Fibroblast of skin of right biceps (primary cell): ENCODE data around the gene NUF2.
A peak's percentile ranks its signal among the peaks of the same experiment; 100 is the strongest.
"Not testable (repeated sequence)": the region's sequence is repeated elsewhere in the genome, so short reads cannot be mapped to it uniquely, and the experiment has no call there.

ENCODE experiments used
- DNase-seq: peaks from one replicate; pipeline ENCODE4 v3.0.0-alpha.2; 2013

The NUF2 gene

GRCh38 chr1:163321311-163322305 is at the start of gene NUF2:
NUF2 (plus strand) TSS chr1:163321954; CDS start chr1:163326052, 4,098 bp downstream.
- peak; percentile 99 for DNase-seq

- DNase-seq = no peak
Observed at GRCh38 chr1:163273766-163274441, 47.9 kb upstream of the NUF2 start.

DNA sequence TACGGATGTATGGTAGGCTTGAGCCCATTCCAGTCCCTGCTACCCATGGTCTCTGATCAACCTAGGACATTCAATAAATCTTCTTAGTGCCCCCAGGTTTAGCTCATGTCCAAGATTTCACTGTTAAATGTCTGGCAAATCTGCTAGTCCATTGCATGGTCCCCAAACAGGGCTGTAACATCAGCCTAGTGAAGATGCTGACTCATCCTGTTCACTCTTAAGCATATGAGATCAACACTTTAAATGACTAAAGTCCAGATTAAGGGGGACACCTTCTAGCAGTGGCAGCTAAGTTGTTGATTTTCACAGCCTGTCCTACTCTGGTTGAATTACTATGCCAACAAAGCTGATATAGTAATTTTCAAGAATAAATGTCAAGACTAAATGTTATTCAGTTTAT is 46.5 kb upstream of the NUF2 start:
- DNase-seq = peak; percentile 23

DNA sequence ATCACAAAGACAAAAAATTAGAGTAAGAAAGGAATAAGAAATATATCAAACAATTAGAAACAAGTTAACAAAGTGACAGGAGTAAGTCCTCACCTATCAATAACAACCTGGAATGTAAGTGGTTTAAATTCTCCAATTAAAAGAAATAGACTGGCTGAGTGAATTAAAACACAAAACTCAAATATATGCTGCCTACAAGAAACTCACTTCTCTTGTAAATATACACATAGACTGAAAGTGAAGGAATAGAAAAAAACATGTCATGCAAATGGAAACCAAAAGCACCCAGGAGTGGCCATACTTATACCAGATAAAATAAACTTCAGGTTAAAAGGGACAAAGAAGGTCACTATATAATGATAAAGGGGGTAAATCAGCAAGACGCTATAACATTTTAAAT is 43.2 kb upstream of the NUF2 start:
- no peak for DNase-seq

GRCh38 chr1:163284867-163285266 is 36.9 kb upstream of the NUF2 start:
- peak; percentile 16 for DNase-seq

GRCh38 chr1:163290025-163290640 is 31.6 kb upstream of the NUF2 start:
- DNase-seq = no peak

- no peak for DNase-seq
Observed at GRCh38 chr1:163291461-163291860, 30.3 kb upstream of the NUF2 start.

- DNase-seq = not testable (repeated sequence)
Observed at GRCh38 chr1:163292153-163292552, 29.6 kb upstream of the NUF2 start.

DNA sequence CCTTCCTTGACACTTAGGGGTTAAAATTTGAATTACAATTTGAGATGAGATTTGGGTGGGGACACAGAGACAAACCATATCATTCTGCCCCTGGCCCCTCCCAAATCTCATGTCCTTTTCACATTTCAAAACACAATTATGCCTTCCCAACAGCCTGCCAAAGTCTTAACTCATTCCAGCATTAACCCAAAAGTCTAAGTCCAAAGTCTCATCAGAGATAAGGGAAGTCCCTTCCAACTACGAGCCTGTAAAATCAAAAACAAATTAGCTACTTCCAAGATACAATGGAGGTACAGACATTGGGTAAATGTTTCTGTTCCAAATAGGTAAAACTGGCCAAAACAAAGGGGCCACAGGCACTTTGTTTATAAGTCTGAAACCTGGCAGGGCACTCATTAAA is 28.3 kb upstream of the NUF2 start:
- not testable (repeated sequence) for DNase-seq

DNA sequence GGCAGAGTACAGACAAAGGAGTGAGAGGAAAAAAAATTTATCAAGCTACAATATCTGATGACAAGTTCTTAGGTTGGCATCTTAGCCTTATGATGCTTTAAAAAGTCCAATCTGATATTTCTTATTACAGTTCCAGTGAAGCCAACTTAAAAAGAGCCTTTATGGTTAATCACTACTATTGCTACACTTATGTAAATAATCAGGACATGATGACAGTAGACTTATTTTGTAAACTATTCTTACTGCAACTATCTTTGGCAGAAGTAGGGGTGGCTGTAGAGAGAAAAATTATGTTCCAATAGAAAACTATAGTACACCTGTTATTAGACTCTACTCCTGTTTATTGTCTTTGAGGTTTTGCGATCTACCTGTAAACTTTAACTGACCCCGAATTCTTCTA is 25.8 kb upstream of the NUF2 start:
- no peak for DNase-seq

- no peak for DNase-seq
Observed at GRCh38 chr1:163296504-163297263, 25.1 kb upstream of the NUF2 start.

GRCh38 chr1:163298365-163298764 is 23.4 kb upstream of the NUF2 start:
- no peak for DNase-seq

DNA sequence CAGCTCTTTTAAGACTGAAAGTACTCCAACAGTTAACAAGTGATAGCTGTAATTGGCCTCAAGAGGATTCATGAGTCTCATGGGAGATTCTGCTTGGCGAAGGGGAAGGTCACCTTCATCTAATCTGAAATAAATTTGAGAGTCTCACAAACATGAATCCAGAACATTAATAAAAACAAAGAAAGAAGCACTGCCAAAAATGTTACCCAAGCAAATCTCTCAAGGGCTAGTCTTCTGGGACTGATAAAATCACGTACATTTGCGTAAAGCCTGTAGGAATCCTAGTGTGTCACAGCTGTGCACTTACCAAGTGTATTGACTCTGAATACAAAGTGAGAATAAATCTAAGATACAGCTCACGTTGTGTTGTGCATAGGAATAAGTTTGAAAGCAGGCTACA is 21.2 kb upstream of the NUF2 start:
- DNase-seq = no peak

- no peak for DNase-seq
Observed at GRCh38 chr1:163303561-163303960, 18.2 kb upstream of the NUF2 start.

DNA sequence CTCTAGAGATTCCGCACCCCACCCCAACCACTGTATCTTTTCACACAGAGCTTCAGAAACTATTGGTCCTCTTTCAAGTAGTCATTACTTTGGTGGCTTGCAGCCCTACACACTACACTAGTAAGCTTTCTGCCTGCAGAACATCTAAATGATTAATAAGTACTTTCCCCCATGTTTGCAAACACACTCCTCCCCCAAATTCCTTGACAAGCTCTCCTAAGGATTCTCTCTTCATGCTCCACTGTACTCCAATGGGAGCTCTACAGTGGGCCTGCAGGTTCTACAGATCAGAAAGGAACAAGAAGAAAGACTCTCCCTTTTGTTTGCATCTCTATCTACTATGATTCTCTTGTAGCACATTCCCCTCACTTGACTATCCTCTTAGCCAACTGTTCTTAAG is 16.3 kb upstream of the NUF2 start:
- DNase-seq = no peak

DNA sequence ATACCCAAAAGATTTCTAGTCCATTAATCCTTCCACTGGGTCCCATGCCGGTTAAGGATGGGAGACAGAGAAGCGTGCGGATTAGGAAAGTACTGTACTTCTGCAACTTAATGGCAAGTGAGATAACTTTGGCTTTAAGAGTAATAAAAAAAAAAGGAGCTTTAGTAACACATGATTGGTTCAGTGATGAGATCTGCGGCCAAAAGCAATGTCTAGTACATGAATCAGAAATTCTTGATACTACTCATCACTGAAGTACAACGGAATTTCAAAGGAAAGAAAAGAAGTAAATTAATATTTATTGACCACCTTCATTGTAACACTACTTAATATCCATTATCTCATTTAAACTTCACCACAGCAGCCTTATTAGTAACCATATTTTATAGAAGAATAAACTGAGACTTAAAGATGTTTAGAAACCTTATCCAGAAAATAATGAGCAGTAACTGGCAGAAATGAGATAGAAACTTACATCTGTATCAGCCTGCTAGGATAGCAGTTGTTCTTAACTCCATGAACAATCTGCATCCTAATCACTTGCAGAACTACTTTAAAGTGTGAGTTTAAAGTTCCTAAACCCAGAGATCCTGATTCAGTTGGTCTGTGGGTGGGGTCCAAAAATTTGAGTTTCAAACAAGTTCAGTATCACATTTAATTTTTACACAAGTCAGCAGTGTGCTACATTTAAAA is 14.1 kb upstream of the NUF2 start:
- DNase-seq = peak; percentile 86

DNA sequence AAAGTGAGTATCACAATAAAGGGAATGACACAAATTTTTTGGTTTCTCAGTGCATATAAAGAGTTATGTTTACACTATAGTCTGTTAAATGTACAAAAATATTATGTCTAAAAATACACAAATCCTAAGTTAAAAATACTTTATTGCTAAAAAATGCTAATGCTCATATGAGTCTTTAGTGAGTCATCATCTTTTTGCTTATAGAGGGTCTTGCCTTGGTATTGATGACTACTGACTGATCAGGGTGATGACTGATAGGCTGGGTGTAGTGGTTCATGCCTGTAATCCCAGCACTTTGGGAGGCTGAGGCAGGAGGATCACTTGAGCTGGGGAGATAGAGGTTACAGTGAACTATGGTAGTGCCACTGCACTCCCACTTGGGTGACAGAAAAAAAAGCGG is 12.9 kb upstream of the NUF2 start:
- DNase-seq = peak; percentile 33

DNA sequence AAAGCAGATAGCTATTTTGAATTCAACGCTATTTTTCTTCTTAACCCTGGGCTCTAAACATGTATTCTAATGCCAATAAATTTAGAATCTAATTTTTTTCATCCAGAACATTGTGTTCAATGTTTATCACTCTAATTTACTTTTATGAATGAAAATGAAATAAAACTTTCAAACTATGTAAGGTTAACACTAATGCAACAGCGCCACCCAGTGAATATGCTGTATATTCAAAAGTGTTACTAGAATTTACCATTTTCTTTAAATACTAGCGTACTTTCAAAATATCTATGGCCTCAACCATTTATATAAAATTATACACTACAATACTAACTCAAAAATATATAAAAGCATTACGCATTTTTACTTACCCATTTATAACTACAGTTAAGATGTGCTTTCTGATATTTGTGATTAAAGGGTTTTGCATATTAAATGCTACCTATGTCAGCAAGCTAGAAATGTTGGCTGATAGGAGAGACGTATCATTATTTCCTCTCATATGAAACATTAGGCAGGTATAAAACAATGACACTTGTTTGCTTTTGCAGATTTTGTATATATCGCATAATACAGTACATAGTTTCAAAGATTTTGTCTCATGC is 5.9 kb upstream of the NUF2 start:
- peak; percentile 50 for DNase-seq

DNA sequence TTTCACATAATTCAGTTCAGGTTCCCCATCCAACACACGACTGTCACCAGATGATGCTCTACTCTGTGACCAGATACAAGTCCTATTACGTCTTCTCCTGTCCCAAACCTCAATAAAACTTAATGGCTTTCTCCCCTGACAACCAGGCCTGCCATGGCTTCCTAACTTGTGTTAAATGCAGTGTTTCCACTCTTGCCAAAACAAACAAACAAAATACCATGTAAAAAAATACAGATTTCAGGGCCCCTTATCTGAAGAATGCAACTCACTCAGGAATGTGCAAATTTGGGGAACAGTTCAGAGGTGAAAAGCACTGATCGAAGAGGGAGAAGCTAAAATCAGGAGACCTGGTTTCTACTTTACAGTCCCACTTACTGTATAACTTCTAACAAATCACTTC is 863 bp upstream of the NUF2 start:
- DNase-seq = no peak

GRCh38 chr1:163323339-163323738 is 1.6 kb downstream of the NUF2 start:
- not testable (repeated sequence) for DNase-seq

DNA sequence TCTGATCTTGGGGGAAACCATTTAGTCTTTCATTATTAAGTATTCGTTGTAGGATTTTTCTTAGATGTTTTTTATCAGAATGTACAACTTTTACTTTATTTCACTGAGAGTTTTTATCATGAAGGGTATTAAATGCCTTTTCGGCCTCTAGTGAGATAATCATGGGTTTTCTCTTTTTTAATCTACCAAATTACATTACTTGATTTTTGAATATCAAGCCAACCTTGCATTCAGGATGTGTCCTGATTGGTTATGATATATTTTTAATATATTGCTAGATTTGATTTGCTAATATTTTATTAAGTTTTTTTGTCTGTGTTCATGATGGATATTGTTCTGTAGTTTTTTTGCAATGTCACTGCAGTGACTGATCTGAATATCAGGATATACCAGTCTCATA is 9.4 kb downstream of the NUF2 start:
- no peak for DNase-seq

DNA sequence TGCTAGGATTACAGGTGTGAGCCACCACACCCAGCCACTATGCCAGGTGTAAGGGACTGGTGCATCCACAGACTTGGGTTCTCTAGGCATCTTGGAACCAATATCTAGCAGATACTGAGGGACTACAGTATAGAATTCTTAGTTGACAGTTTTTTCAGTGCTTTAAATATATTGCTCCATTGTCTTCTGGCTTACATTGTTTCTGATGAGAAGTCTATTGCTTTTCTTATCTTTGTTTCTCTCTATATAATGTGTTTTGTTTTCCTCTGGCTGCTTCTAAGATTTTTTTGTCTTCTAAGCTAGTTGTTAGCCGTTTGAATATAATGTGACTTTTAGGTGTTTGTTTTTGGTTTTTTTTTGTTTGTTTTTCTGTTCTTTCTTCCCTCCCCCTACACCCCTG is 13.5 kb downstream of the NUF2 start:
- DNase-seq = no peak
